Stimulated activated CD8-positive, alpha-beta memory T cell treated with anti-CD3 and anti-CD28 coated beads, Interleukin-2, amount 100 ng/mL, for 1 hour (primary cell): ENCODE data around the gene HMGN4.
"Not testable (repeated sequence)": the region's sequence is repeated elsewhere in the genome, so short reads cannot be mapped to it uniquely, and the experiment has no call there.

Source experiments
- DNase-seq, 2 donors: peaks; one replicate each; pipeline ENCODE4 v3.0.0-alpha.2; 2020; ENCODE audit warnings: low read depth in 2 of 2

HMGN4 gene

DNA sequence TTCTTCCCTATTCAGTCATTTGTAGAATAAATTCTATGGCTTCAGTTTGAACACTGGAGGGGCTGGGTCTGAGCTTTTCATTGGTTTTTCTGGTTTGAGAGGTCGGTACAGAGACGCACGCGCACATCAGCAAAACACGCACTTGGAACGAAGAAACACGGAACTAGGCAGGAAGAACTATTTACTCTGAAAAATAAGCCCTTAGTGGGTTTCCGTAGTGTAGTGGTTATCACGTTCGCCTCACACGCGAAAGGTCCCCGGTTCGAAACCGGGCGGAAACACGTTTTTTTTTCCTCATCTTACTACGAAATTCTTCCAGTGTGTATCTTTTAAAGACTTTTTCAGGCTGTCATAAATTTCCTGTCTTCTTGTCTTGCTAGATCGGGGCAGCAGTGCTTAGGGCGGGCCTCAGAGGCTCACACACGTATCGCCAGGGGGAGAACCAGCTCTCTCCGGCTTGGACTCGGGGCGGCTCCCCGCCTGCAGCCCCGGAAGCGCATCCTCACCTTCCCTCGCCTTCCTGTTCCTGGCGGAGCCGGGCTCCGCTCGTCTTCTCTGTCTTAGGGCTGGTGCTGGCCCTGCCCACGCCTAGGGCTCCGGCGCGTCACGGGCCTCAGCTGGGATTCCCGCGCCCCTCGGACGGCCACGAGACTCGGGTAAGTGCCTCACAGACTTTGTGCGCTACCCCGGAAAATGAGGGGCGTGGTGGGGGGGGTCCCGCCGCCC, at the start of gene HMGN4:
Gene HMGN4 (plus strand): TSS at position 521 of the 726 bp plus-strand sequence. CDS start 6,841 bp downstream, outside the sequence.
- DNase-seq = peak; percentile 54 to 60

DNA sequence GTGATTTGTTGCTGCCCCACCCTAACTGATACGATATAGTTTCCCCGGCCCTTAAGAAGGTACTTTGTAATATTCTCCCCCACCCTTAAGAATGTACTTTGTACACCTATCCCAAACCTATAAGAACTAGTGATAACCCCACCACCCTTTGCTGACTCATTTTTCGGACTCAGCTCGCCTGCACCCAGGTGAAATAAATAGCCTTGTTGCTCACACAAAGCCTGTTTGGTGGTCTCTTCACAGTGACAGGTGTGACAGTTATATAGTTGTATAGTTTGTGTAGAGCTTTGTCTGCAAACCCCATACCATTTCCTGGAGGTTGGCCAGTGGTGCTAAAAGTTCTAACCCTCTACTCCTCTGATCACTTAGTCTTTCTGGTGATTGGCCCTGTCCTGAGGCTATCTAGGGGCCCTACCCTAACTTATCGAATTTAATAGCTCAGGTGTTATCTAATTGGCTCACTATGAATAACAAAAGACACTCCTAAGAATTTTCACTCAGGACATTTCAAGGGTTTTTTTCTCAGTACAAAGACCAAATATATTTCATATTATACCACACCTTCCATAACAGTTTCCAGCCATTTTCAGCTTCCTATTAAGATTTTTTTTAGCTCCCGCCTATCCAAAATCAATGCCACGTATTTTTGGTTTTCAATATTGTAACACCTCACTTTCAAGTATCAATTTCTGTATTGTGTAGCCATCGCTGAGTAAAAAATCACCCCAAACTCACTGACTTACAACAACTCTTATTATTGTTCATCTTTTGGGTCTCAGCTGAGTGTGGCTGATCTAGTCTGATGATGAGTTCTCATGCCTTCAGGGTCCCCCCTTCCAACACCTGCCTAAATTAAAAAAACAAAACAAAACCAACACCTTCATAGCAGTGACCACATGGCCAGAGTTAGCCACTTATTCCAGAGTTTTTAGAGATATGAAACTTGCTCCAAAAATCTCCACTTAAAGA, 47.9 kb upstream of the HMGN4 start:
- no peak for DNase-seq

DNA sequence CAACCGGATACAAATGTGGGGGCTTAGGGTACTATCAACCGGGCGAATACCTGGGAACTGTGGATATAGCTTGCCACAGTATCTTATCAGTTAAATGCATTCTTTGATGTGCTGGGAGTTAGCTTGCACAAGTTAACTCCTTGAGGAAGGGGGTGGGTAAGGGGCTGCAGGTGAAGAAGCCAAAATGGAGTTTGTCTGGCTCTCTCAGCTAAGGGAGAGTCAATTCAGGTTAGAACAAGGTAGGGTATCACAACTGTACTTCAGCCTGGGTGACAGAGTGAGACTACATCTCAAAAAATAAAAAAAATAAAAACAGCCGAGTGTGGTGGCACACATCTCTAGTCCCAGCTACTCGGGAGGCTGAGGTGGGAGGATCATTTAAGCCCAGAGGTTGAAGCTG, 46.6 kb upstream of the HMGN4 start:
- no peak for DNase-seq

GRCh38 chr6:26493258-26493657, 44.9 kb upstream of the HMGN4 start:
- no peak for DNase-seq

- no peak for DNase-seq
Observed at GRCh38 chr6:26494117-26494516, 44.0 kb upstream of the HMGN4 start.

- DNase-seq = no peak
Observed at GRCh38 chr6:26495281-26495680, 42.9 kb upstream of the HMGN4 start.

- DNase-seq = no peak
Observed at GRCh38 chr6:26497610-26498009, 40.6 kb upstream of the HMGN4 start.

DNA sequence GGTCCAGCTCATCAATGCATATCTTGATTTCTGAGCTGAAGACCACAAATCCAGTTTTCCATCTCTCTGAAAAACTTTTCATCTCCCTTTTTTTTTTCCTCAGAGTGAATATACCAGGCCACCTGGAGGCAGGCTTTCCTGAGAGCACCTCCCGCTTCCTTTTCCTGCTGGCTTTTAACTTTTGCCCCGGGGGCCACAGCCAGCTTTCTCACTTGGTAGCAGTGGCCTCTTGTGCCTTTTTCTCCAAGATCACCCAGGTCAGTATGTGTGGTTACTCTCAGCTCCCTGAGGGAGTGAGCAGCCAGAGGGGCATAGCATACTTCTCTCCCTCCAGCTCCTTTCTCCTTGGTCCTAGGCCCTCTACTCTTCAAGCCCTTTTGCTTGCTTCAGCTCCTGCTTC, 38.1 kb upstream of the HMGN4 start, which contains the start of gene BTN1A1:
Gene BTN1A1 (plus strand): TSS at position 202 of the 400 bp plus-strand sequence. CDS start 984 bp downstream, outside the sequence.
- DNase-seq = no peak

DNA sequence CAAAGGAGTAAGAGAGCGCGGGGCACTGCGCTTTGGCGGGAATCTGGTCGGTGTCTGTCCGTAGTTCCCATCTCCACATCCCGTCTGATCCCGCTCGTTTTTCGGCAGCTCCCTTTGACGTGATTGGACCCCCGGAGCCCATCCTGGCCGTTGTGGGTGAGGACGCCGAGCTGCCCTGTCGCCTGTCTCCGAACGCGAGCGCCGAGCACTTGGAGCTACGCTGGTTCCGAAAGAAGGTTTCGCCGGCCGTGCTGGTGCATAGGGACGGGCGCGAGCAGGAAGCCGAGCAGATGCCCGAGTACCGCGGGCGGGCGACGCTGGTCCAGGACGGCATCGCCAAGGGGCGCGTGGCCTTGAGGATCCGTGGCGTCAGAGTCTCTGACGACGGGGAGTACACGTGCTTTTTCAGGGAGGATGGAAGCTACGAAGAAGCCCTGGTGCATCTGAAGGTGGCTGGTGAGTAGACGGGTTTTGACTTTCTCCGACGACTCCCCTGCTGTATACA, 36.6 kb upstream of the HMGN4 start:
- peak in 1 of 2 donors; percentile 9 for DNase-seq

GRCh38 chr6:26502165-26502564, 36.0 kb upstream of the HMGN4 start:
- DNase-seq = no peak

GRCh38 chr6:26502626-26503025, 35.5 kb upstream of the HMGN4 start:
- no peak for DNase-seq

DNA sequence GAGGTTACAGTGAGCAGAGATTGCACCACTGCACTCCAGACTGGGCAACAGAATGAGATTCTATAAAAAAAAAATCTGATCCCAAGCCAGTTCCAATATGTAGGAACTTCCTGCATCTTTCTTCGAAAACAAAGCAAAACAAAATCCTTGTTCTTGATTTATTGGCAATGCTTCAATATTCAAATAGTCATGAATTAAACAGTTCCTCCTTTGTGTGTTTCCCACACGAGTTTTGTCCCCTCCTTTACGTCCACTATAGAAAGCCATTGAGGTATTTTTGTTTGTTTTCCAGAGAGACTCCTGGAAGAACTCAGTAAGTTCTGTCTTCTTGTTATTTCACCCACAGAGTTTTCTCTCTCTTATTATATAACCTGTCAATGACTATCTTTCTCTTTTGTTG, 30.5 kb upstream of the HMGN4 start:
- DNase-seq = no peak

DNA sequence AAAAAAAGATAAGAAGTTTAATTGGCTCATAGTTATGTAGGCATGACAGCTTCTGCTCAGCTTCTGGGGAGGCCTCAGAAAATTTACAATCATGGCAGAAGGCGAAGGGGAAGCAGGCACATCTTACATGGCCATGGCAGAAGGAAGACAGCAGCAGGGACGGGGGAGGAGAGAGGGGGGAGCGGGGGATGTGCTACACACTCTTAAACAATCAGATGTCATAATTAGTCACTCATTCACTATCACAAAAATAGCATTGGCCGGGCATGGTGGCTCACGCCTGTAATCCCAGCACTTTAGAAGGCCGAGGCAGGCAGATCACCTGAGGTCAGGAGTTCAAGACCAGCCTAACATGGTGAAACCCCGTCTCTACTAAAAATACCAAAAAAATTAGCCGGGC, 27.1 kb upstream of the HMGN4 start:
- DNase-seq = not testable (repeated sequence)

DNA sequence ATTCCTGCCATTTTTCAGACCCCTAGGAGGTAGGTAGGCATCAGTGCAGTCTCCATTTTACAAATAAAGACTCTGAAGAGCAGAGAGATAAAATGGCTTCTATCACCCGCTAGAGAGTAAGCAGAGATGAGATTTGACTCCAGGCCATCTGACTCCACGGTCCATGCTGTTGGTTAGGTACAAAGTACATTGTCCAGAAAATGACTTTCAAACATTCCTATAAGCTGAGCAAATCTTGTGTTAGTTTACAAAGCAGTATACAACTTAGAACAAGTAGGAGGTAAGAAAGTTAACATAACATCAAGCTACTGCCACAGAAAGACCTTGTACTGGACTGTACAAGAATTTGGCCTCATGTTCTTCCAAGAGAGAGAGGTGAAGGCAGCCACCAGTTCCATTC, 23.2 kb upstream of the HMGN4 start:
- DNase-seq = no peak

- no peak for DNase-seq
Observed at GRCh38 chr6:26516481-26517427, 21.4 kb upstream of the HMGN4 start.

DNA sequence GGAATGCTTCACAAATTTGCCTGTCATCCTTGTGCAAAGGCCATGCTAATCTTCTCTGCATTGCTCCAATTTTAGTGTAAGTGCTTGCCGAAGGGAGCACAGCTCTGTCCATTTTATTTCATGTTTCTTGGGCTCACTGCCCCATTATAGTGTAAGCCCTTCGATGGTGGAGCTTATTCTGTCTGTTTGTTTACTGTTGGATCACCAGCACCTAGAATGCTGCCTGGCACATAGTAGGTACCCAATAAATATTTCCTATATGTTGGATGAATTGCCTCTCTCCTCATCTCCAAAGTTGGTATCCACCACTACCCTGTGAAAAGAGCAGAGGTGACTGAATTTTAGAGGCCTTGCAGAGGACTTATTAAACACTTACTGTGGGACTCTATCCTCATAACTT, 18.8 kb upstream of the HMGN4 start:
- no peak for DNase-seq

GRCh38 chr6:26520237-26520849, 17.8 kb upstream of the HMGN4 start:
- DNase-seq = no peak

GRCh38 chr6:26520850-26521599, 17.1 kb upstream of the HMGN4 start:
- peak; percentile 74 to 75 for DNase-seq

- peak; percentile 40 to 48 for DNase-seq
Observed at GRCh38 chr6:26521600-26522391, 16.4 kb upstream of the HMGN4 start.
